AG08395 (cell line): ENCODE measurements around the gene SUPT7L.

Experiments used
- DNase-seq: peaks from one replicate; pipeline ENCODE4 v3.0.0; 2012; ENCODE audit warnings: mixed read lengths, low spot score

Gene SUPT7L, protein sequence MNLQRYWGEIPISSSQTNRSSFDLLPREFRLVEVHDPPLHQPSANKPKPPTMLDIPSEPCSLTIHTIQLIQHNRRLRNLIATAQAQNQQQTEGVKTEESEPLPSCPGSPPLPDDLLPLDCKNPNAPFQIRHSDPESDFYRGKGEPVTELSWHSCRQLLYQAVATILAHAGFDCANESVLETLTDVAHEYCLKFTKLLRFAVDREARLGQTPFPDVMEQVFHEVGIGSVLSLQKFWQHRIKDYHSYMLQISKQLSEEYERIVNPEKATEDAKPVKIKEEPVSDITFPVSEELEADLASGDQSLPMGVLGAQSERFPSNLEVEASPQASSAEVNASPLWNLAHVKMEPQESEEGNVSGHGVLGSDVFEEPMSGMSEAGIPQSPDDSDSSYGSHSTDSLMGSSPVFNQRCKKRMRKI

DNA sequence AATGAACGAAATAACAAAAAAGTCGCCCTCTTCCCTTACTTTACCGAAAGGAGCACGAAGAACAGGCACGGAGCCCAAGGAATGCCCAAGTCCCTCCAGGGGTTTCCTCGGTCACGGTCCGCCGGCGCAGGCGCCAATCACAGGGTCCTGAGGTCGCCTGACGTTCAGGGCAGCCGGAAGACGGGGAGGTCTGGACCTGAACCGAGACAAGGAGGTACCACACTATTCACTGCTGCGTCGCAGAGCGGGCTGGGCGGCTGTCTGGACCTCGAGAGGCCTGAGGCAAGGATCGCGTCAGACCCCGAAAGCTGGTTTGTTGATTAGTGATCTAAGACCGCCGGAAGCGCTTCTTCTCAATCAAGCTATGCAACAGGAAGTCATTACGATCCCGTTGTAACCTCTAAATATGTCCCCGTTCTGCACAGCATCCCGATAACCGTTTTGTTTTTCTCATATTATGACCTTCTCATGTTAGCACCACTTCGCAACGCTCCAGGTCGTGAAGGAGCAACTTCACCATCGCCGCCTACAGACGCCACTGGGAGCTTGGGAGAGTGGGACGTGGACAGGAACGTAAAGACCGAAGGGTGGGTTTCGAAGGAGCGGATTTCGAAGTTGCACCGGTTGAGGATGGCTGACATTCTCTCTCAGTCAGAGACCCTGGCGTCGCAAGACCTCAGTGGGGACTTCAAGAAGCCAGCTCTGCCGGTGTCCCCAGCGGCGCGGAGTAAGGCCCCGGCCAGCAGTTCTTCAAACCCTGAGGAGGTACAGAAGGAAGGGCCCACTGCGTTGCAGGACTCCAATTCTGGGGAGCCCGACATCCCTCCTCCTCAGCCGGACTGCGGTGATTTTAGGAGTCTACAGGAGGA, at the start of gene SUPT7L, which contains the start of gene SLC4A1AP:
TSS of gene SUPT7L (minus strand) at position 330 of the 869 bp plus-strand sequence. CDS start 1,422 bp downstream, outside the sequence.
TSS of gene SLC4A1AP (plus strand) at position 605 of the 869 bp plus-strand sequence. CDS start at position 631, 26 bp downstream.
- peak; percentile 79 for DNase-seq

DNA sequence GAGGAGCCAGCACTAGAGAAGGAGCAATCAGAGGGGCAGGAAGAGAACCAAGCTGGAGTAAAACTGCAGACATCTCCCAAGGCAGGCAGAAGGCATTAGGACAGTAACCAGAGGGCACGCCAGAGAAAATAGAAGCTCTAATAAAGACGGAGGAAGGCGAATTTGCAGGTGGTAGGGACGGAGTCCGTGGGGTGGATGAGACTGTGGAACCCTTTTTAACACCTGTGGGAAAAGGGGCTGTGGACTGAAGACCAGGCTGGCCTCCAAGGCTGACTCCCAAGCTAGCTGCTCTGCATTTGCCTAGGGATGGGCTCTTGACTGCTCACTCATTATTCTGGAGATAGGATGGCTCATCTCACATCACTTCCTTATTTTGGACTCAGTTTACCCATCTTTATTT, 49.8 kb upstream of the SUPT7L start:
- DNase-seq = no peak

DNA sequence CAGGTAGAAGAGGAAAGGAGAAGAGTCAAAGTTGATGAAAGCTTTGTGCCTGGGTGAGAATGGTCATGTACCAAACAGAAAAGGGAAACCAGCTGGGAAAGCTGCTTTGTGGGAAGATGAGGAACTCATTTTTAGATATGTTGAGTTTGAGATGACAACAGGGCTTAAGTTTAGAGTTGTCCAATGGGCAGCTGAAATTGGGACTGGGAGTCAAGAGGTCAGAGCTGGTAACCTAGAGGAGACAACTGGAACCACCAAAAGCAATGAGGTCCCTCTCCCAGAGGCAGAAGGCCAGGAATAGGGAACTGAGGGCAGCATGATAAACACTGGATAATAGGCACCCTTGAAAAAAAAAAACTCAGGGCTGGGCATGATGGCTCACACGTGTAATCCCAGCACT, 49.1 kb upstream of the SUPT7L start:
- no peak for DNase-seq

DNA sequence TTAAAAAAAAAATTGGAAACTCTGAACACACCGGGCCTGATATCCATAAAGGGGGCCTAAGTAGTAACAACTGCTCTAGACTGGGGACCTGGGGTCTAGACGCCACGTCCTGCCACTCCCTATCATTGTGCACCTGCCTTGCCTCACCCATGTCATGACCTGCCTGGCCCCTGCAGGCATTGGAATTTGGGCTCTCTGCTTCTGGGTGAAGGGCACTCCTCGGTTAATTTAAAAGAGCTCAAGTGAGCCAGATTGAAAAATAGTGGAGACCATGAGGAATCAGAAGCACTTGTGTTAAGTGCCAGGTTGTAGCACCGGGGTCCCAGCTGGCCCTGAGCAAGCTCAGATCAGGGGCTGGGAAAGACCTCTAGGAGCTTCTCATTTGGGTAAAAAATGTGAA, 48.4 kb upstream of the SUPT7L start:
- DNase-seq = no peak

DNA sequence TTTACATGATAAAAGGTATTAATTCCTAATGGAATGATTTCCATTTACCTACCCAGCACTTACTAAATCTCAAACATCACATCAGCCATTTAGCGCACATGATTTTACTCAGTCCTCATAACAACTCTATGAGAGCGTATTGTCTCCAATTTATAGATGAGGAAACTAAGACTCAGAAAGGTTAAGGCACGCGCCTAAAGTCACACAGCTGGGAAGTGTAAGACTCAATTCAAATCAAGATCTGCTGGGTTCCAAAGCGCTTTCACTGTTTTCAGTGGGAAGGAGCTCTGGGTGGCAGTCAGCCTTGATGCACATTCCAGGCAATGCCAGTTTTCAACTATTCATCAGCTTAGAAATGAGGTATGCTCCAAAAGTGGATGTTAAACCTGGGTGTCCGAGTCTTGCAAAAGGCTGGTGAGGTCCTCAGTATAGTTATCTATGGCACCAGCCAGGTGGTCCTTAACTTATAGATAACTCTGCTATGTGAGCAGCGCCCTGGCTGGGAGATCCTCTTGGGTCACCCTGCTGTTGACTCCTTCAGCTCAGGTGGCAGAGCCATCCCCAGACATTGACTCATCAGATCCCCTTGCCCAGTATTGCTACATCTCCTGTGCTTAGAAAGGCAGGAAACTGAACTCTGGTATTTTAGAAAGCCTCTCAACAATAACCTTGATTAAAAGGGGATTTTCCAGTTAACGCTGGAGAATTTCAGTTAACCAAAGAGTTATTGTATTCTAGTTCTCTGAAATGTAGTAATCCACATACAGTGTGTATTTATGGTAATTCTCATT, 47.4 kb upstream of the SUPT7L start:
- DNase-seq = no peak

DNA sequence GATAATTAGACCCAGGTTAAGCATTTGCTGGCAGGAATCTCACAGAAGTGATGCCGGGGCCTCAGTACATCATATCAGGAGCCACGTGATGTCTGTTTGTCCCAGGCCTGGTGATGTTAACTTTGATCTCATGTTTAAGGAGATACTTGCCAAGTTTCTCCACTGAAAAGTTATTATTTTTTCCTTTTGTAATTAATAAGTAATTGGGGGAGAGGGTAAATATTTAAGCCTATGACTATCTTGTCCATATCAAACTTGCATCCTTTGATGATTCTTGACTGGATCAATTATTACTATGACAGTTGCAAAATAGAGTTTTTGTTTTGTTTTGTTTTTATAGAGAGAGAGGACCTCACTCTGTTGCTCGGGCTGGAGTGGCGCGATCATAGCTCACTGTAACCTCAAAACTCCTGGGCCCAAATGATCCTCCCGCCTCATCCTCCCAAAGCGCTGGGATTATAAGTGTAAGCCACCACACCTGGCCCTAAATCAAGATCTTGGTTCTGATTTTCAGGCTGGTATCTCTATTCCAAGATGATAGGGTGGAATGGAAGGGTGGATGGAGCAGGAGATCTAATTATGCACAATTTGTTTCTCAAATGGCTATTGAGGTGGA, 46.7 kb upstream of the SUPT7L start:
- DNase-seq = no peak

DNA sequence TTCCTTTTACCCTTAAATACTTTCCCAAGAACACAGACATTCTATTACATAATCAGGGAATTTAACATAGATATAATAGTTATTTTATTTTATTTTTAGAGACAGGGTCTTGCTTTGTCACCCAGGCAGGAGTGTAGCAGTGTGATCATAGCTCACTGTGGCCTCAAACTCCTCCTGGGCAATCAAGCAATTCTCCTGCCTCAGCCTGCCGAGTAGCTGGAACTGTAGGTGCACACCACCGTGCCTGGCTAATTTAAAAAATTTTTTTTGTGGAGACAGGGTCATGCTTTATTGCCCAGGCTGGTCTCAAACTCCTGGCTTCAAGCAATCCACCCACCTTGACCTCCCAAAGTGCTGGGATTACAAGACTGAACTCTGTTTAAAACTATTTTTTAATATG, 45.9 kb upstream of the SUPT7L start:
- no peak for DNase-seq

DNA sequence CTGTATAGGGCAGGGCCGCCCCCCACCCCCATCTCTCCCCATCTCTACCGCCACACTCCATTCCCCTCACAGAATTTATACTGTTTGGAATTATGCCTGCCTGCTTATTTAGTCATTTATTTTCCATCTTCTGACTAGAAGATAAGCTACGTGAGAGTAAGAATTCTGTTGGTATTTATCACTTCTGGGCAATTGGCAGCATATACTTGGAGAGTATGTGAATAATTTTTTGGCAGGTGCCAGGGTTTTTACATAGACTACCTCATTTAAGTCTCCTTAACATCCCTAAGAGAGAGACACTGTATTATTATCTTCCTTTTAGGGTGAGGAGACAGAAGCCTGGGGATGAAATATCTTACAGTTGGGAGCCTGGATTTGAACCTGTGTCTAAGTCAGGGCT, 45.3 kb upstream of the SUPT7L start:
- no peak for DNase-seq

DNA sequence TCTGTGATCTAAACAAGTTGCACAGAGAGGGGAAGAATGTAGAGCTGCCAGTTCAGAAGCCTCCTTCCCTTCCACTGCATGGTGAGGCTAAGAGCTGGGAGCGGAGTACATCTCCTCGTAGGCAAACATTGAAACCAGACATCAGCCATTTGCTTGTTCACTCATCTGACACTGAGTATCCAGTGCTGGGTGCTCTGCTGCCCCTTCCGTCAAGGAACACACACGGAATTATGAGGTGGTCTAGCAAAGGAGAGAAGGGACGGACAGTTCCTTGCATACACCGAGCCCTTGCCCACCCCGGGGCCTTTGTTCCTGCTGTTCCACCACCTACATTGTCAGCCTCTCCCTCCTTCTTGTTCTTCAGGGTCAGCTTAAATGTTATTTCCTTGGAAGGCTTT, 44.8 kb upstream of the SUPT7L start:
- no peak for DNase-seq

DNA sequence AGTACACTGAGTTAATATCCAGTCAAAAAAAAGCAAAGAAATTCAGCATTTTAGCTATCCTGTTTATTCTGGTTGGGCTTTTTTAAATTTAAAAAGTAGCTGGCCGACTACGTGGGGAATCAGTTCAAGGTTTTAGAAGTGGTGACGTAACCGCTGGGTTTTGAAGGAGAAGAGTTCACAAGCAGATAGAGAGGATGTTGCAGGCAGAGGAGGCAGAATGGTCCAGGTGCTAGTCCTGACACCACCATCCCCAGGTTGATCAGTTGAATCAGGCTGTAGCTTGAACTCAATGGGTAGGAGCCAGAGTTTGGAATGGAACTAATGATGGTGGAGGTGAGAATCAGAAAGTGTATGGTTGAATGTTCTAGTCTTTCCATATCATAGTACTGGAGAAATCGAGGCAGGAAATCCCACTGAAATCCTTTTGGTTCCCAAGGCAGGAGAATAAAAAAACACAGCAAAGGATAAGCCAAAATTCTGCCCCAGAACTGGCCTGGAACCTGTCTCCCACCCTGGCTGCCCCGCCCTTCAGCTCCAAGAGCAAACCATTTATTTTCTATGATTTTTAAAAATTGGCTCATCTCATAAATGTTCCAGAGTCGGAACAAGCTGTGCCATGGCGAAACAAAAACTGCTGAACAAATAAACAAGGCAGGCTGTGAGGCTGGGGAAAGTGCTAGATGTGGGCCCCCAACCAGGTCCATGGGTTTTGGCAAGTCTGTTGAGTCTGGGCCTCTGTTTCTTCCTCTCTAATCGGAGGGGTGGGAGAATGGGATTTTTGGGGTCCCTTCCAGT, 44.2 kb upstream of the SUPT7L start:
- DNase-seq = no peak

DNA sequence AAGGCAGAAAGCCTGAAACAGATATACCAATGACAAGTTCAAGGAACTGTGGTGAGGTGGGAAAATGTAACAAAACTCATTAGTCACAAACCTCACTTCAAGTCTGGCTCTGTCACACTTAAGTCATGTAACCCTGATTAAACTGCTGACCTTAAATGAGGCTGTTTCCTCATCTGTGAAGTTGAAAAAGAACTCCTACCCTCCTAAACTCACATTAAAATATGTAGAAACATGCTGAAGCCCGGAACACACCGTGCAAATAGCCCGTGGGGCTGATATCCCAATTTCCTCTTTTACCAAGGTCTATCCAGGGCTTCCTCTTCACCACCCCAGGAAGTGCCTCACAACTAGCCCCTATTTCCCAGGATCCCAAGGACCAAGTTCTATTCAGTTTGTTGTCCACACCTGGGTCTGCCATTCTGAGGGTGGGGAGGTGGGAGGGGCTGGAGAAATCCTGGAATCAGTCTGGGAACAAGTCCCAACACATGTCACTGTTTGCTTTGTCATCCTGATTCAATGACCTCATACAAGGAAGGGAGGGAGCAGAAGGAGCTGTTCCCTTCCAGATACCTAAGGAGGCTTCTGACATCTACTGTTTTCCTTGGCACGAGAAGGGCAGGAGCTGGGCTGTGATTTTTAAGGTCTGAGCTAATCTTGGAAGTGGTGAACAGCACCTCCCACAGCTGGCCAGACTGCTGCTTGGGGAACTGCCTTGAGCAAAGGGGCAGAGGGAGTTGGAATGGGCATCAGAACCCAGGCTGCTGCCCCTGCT, 42.6 kb upstream of the SUPT7L start:
- DNase-seq = peak; percentile 83

DNA sequence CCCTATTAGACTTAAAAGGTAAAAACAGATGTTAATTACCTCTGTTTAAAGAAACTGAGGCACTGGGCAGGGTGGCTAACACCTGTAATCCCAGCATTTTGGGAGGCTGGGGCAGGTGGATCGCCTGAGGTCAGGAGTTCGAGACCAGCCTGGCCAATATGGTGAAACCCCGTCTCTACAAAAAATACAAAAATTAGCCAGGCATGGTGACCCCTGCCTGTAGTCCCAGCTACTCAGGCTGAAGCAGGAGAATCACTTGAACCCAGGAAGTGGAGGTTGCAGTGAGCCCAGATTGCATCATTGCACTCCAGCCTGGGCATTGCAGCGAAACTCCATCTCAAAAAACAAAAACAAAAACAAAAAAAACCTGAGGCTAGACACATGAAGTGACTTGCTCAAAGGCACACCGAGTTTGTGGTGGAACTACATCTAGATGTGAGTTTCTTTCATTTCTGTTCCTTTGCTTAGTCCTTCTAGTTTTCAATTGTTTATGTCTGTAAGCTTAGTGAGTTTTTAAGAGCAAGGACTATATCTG, 41.0 kb upstream of the SUPT7L start:
- DNase-seq = no peak

DNA sequence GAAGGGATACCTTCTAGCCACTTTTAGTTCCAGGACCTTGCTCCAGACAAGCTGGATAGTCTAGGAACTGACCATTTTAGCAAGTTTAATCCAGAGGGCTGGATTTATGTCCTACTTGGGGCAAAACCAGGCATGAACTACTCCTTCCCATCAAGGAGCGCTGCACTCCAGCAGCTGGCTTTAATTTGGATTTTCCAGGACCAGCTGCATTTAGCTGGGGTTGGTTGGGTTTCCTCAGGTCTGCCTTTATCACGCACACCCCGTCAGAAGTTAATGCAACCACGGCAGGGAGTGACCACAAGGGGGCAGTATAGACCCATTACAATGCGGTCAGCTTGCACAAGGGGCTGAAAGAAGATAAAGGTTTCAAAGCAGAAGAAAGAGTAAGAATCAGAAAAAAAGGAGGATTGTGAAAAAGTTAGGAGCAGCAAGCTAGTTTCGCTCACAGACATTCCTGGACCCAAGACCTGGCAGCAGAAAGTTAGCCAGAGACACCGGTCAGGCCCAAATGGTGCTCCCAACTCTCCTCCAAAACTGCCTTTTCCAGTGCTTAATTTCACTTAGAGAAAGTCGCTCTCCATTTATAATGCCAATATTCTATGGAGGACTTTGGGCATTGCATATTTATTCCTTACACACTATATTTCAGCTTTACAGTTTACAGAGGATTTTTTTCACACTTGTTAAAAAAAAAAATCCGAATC, 40.4 kb upstream of the SUPT7L start:
- DNase-seq = peak; percentile 94

DNA sequence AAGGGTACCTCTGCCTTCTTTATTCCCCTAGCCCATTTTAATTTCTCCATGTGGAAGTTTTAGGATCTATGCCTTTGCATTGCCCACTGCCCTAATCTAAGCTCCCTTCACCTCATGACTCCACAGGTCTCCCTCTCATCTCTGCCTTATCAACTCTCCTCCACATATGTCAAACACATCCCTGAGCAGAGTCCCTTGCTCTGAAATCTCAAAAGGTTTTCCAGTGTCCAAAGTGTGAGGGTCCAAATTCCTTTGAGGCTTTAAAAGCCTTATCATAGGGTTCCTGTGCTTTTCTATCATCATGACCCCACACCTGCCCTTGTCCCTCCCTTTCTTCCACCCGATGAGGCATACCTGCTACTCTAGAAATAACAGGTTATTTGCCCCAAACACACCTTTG, 38.9 kb upstream of the SUPT7L start:
- no peak for DNase-seq

DNA sequence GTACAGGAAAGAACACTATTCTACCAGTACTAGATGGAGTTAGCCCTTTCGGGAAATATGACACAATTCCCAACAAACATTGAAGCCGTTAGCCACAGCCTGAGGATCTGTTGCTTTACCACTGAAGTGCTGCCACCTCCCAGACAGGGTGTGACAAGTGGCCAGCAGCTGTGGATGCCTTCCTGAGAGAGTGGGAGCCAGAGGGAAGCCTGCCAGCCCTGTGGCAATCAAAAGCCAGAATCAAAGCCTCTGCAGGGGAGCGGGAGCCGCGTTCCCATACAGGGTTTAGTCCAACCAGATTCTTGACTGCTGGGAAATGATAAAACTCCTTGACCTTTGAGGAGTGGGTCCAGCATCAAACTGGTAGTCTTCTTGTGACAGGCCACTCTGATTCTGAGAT, 38.3 kb upstream of the SUPT7L start:
- DNase-seq = peak; percentile 44

DNA sequence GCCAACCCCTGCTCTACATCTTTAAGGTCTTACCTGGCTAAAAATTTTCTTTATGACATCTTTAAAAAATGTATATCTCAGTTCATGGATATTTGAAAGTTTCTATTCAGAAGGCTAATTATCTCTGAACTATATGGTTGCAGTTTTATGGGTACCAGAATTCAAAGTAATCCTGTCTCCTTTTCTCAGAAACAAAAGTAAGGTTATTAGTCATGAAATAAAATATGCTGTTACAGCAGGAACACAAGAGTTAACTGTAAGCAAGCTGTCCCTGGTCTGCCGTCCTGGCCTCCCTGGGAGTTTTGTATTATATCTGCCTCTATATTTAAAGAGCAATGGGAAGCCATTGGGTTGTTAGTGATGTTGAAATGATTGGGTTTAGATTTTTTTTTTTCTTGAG, 34.2 kb upstream of the SUPT7L start:
- DNase-seq = no peak

DNA sequence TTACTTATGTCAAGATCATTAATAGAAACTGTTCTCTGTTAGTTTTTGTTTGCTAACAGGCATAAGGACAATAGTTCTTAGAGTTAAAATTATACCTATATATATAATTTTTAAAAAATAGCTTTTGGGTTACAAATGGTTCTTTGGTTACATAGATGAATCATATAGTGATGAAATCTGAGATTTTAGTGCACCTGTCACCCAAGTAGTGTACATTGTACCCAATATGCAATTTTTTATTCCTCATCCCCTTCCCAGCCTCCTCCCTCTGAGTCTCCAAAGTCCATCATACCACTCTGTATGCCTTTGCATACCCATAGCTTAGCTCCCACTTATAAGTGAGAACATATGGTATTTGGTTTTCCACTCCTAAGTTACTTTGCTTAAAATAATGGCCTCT, 26.6 kb upstream of the SUPT7L start:
- DNase-seq = no peak

DNA sequence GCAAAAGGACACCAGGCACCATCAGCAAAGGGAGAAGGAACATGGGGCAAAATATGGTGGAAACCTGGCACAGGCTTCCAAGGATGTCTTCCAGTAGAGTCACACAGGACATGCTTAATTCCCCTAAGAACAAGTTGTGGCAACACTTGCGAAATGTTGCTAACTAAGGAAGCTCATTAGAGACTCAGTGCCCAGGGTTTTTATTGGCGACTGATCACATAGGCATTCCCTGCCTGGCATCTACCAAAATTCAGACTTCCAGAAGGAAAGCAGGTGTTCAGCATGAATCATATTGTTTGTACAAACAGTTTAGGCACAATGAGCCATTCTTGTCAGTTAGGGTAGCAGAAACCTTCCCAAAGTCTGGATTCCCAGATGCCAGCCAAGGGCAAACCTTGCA, 26.0 kb upstream of the SUPT7L start:
- DNase-seq = no peak

DNA sequence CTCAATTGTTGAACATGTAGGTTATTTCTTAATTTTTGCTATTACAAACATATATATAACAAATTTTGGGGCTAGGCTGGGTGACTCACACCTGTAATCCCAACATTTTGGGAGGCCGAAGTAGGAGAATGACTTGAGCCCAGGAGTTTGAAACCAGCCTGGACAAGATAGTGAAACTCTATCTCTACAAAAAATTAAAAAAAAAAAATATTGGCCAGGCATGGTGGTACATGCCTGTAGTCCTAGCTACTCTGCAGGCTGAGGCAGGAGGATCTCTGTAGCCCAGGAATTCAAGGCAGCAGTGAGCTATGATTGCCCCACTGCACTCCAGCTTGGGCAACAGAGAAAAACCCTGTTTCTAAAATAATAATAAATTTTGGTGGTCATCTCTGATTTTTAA, 23.8 kb upstream of the SUPT7L start:
- no peak for DNase-seq
